T-cell (primary cell): ENCODE results near the gene ZNF664. TPM values are rescaled to one million over a fixed set of nuclear protein-coding genes. Genes with fewer than 3 reads are reported as not detected.

Source experiments
- ATAC-seq, 4 experiments: fragments of 200-7000 bp in 3 of 4; fragments of 150-1000 bp in 1 of 4; cut with Tn5 transposase; replicated peaks in 1 of 4; 1 replicate in 3 of 4; 2 replicates in 1 of 4; pipeline ENCODE4 v1.10.0; 2021; ENCODE audit warnings: moderate library complexity in 3 of 4, mild to moderate bottlenecking in 2 of 4, moderate number of reproducible peaks in 1 of 4
- CTCF ChIA-PET, 2 donors: fragments of 300-600 bp; sonication (Branson Sonifier 250); formaldehyde crosslinking; loops; one replicate each; lab custom pipeline; 2022; ENCODE audit warnings: antibody characterized with exemption in 2 of 2; lab: Charles Lee
- POLR2A ChIA-PET, 2 donors: fragments of 300-600 bp; sonication (Branson Sonifier 250); formaldehyde crosslinking; loops; one replicate each; lab custom pipeline; 2022; ENCODE audit warnings: antibody characterized with exemption in 2 of 2; lab: Charles Lee
- DNase-seq, 35 experiments: peaks; one replicate each; pipeline versions ENCODE4 v3.0.0 to v3.0.0-alpha.2; 2013 to 2023
- H3K27ac ChIP-seq: one replicate; pipeline ENCODE4 v1.5.1; 2013; ENCODE audit warnings: low read length
- H3K27me3 ChIP-seq, 2 experiments: replicated peaks in 1 of 2; 1 replicate in 1 of 2; 2 replicates in 1 of 2; pipeline versions ENCODE4 v1.6.1 to v1.7.0; 2013; ENCODE audit warnings: low read length in 1 of 2, mixed read lengths in 1 of 2; ENCODE audit not compliant: control insufficient read depth in 2 of 2, insufficient read depth in 2 of 2; ENCODE audit errors: extremely low read depth in 1 of 2
- H3K36me3 ChIP-seq, 2 donors: 1 replicate in 1 of 2; 2 replicates in 1 of 2; pipeline versions ENCODE4 v1.6.1 to v1.7.0; 2013; ENCODE audit warnings: low read length in 1 of 2; ENCODE audit not compliant: control insufficient read depth in 2 of 2, insufficient read depth in 1 of 2; ENCODE audit errors: extremely low read depth in 1 of 2
- H3K4me1 ChIP-seq, 2 experiments: 1 replicate in 1 of 2; 2 replicates in 1 of 2; pipeline versions ENCODE4 v1.6.1 to v1.7.0; 2013; ENCODE audit warnings: low read length in 2 of 2, mixed read lengths in 1 of 2; ENCODE audit not compliant: insufficient read depth in 2 of 2, control insufficient read depth in 1 of 2; ENCODE audit errors: extremely low read depth in 1 of 2
- H3K4me3 ChIP-seq, 2 donors: 1 replicate in 1 of 2; 2 replicates in 1 of 2; pipeline versions ENCODE4 v1.5.1 to v1.7.0; 2013; ENCODE audit warnings: mild to moderate bottlenecking in 2 of 2, low read length in 1 of 2, moderate library complexity in 1 of 2; ENCODE audit not compliant: control insufficient read depth in 1 of 2; ENCODE audit errors: extremely low read depth in 1 of 2
- H3K9me3 ChIP-seq: 2 replicates; pipeline ENCODE4 v1.7.0; 2013
- H3K27ac Mint-ChIP-seq, 2 donors: one replicate each; pipeline ENCODE4 v1.8.0; 2020 to 2021; ENCODE audit warnings: mild to moderate bottlenecking in 2 of 2, mixed read lengths in 2 of 2
- H3K27me3 Mint-ChIP-seq, 2 donors: one replicate each; pipeline ENCODE4 v1.8.0; 2021 to 2022; ENCODE audit warnings: mixed read lengths in 2 of 2
- H3K36me3 Mint-ChIP-seq: one replicate; pipeline ENCODE4 v1.8.0; 2021; ENCODE audit warnings: mixed read lengths
- H3K4me1 Mint-ChIP-seq, 3 donors: one replicate each; pipeline ENCODE4 v1.8.0; 2020 to 2022; ENCODE audit warnings: mixed read lengths in 3 of 3, mild to moderate bottlenecking in 1 of 3
- H3K4me3 Mint-ChIP-seq, 3 donors: one replicate each; pipeline ENCODE4 v1.8.0; 2020 to 2022; ENCODE audit warnings: mild to moderate bottlenecking in 3 of 3, mixed read lengths in 3 of 3, moderate library complexity in 3 of 3
- H3K9me3 Mint-ChIP-seq, 3 donors: one replicate each; pipeline ENCODE4 v1.8.0; 2020 to 2022; ENCODE audit warnings: mixed read lengths in 3 of 3
- WGBS: methylation state at CpG from one replicate; pipeline ENCODE4 v1.1.5; 2013; ENCODE audit warnings: missing lambda C conversion rate; ENCODE audit not compliant: insufficient coverage; 5-methylcytosine and 5-hydroxymethylcytosine counted together
- total RNA-seq, 35 experiments: library from RNA in 6 of 35; stranded (reverse) in 6 of 35; fragments of 120-200 nt in 1 of 35; gene quantifications; one replicate each; pipeline versions ENCODE4 v1.2.1 to v1.2.4 and lab custom pipeline; 2013 to 2026

The ZNF664 gene
- total RNA-seq, 5 donors from 2014 or later (not counting 1 experiment from before 2014, with no cell fraction given) = 30.6 to 58.2 (median 56.1) TPM

DNA sequence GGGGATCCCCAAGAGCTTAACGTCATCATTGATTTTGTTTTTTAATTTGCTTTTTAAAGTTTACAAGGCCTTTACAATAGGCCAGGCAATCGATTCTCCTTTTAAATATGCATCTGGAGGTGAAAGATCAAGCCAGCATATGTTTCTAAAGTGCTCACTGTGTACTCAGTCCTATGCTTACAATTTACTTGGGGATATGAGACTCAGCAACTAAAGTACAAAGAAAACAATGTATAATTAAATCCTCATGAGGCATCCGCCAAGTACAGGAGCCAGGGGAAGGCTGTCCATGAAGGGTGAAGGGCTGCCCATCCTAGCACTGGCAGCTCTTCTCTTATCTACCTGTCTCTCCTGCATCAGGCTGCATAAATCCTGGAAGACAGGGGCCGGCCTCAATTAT, 12.2 kb upstream of the ZNF664 start:
- ATAC-seq = no peak
- Histone ChIP-seq H3K27ac (no peak overlapping the region), H3K4me3 (no peak overlapping the region), H3K4me1 (peaks cover 0 to 2% of the 10 kb centered on the region in 2 experiments), H3K36me3 (peaks cover 0 to 3% of the 10 kb centered on the region in 2 donors), H3K27me3 (no peaks in the 10 kb centered on the region), H3K9me3 (no peaks in the 10 kb centered on the region)
- no peak for DNase-seq
- CTCF ChIA-PET = no interaction called here
- POLR2A ChIA-PET = no interaction called here
- Mint-ChIP-seq H3K4me1 (peaks cover 5 to 14% (median 7%) of the 10 kb centered on the region in 3 donors), H3K4me3 (no peak overlapping the region), H3K9me3 (no peaks in the 10 kb centered on the region), H3K36me3 (peaks cover 11% of the 10 kb centered on the region), H3K27me3 (no peaks in the 10 kb centered on the region), H3K27ac (no peak overlapping the region)
- 100% methylated on average over 1 of the region's 4 CpGs for WGBS

DNA sequence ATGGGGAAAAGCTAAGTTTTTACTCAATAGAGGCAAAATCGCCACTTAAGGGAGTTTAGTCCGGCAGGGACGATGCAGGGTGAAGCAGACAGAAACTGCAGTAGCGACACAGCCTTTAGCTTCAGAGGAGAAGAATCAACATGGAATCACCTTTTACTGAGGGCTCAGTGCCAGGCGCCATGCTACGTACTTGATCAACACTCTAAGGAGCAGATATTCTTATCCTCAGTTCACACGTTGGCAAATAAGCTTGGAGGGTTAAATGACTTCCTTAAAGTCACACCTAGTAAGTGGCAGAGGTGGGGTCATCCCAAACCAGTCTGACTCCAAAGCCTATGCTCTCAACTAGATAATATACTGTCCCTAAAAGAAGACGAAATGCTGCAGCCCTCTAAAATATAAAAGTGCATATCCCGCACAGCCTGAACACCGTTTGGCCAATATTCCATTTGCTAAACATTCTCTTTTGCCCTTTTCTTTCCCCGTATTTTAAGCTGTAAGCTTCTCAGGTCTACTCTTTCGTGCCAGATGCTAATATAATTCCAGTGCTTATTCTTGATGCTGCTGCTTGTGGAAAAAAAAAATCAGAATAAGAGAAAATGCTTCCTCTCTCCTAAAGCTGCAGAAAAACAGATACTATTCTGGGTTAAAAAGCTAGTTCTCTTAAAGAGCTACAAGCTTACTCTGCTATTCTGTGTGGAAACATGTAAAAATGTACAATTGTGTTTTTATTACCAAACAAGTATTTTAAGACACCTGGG, 11.2 kb upstream of the ZNF664 start:
- H3K27ac ChIP-seq = no peak overlapping the region
- ATAC-seq = no peak
- Mint-ChIP-seq H3K9me3 (no peaks in the 10 kb centered on the region), H3K27ac (no peak overlapping the region), H3K4me1 (peaks cover 5 to 14% (median 7%) of the 10 kb centered on the region in 3 donors), H3K4me3 (no peak overlapping the region), H3K36me3 (peaks cover 11% of the 10 kb centered on the region), H3K27me3 (no peaks in the 10 kb centered on the region)
- no peaks in the 10 kb centered on the region for H3K9me3 ChIP-seq
- peaks cover 0 to 2% of the 10 kb centered on the region in 2 experiments for H3K4me1 ChIP-seq
- ChIA-PET CTCF (no interaction called here), POLR2A (interaction anchor here in 1 of 2 donors (0.6 to 1.1 kb wide), 2 partner anchors 10 to 30 kb away, joined by 3 read pairs; no protein-coding TSS in a partner anchor)
- WGBS = 100% methylated on average over 7 of the region's 12 CpGs
- H3K27me3 ChIP-seq = no peaks in the 10 kb centered on the region
- DNase-seq = no peak
- peaks cover 0 to 3% of the 10 kb centered on the region in 2 donors for H3K36me3 ChIP-seq
- no peak overlapping the region for H3K4me3 ChIP-seq

DNA sequence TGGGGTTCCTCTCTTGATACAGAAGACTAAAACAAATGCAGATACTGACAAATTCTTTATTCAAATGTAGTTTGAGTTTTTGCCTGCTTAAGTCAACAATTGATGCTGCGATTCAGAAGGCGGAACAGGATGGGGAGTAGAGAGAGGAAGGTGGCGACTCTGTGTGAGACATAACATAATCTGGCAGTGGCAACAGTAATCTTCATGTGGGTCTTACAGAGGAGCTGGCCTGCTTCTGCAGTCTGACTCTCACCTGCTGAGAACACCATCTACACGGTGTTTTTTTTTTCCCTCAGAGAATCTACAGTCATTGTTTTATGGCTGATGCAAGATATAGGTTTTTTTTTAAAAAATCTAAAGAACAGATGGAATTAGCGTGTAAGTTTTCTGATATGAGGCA, 10.5 kb upstream of the ZNF664 start:
- H3K27me3 Mint-ChIP-seq = no peaks in the 10 kb centered on the region
- H3K9me3 Mint-ChIP-seq = no peaks in the 10 kb centered on the region
- H3K4me3 ChIP-seq = no peak overlapping the region
- H3K27ac ChIP-seq = no peak overlapping the region
- no peak overlapping the region for H3K27ac Mint-ChIP-seq
- H3K27me3 ChIP-seq = no peaks in the 10 kb centered on the region
- peaks cover 0 to 2% of the 10 kb centered on the region in 2 experiments for H3K4me1 ChIP-seq
- ChIA-PET POLR2A (interaction anchor here in 1 of 2 donors (1.1 kb wide), 1 partner anchor 9 kb away, joined by 3 read pairs; no protein-coding TSS in a partner anchor), CTCF (no interaction called here)
- H3K36me3 Mint-ChIP-seq = peaks cover 11% of the 10 kb centered on the region
- no peak overlapping the region for H3K4me3 Mint-ChIP-seq
- peaks cover 0 to 3% of the 10 kb centered on the region in 2 donors for H3K36me3 ChIP-seq
- H3K9me3 ChIP-seq = no peaks in the 10 kb centered on the region
- H3K4me1 Mint-ChIP-seq = peaks cover 7 to 16% (median 9%) of the 10 kb centered on the region in 3 donors
- DNase-seq (no peak), ATAC-seq (no peak)
- WGBS = 100% methylated on average over 2 of the region's 5 CpGs

DNA sequence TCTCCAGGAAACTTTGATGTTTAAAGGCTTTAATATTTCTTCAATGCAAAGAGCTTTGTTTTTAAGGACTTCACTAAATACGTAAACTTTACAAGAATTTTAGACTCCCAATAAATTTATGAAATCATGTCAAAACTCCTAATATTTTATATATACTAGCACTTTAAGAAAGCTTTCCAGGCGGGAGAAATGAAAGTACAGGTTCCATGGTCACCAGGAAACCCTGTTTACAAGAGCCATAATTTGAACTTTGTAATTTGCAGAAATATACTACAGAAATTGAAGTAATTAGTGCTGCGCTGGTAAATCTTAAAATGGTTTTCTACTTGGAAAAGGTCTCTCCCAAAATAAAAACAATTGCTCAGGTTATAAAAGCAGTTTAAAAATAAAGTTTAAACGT, 9.2 kb upstream of the ZNF664 start:
- H3K9me3 ChIP-seq = no peaks in the 10 kb centered on the region
- Mint-ChIP-seq H3K4me3 (no peak overlapping the region), H3K27ac (no peak overlapping the region), H3K9me3 (no peaks in the 10 kb centered on the region), H3K36me3 (peaks cover 11% of the 10 kb centered on the region), H3K4me1 (peaks cover 7 to 19% (median 11%) of the 10 kb centered on the region in 3 donors), H3K27me3 (no peaks in the 10 kb centered on the region)
- peaks cover 0 to 3% of the 10 kb centered on the region in 2 donors for H3K36me3 ChIP-seq
- H3K4me1 ChIP-seq = peaks cover 0 to 2% of the 10 kb centered on the region in 2 experiments
- WGBS = no CpG with 5 or more reads among the region's 4 CpGs
- ChIA-PET CTCF (interaction anchor here in 1 of 2 donors (1.2 kb wide), 1 partner anchor 8 kb away, joined by 3 read pairs; no protein-coding TSS in a partner anchor), POLR2A (interaction anchor here in 1 of 2 donors (0.5 kb wide), 1 partner anchor 12 kb away, joined by 3 read pairs; no protein-coding TSS in a partner anchor)
- ATAC-seq (no peak), DNase-seq (no peak)
- no peaks in the 10 kb centered on the region for H3K27me3 ChIP-seq
- H3K4me3 ChIP-seq = no peak overlapping the region
- no peak overlapping the region for H3K27ac ChIP-seq

DNA sequence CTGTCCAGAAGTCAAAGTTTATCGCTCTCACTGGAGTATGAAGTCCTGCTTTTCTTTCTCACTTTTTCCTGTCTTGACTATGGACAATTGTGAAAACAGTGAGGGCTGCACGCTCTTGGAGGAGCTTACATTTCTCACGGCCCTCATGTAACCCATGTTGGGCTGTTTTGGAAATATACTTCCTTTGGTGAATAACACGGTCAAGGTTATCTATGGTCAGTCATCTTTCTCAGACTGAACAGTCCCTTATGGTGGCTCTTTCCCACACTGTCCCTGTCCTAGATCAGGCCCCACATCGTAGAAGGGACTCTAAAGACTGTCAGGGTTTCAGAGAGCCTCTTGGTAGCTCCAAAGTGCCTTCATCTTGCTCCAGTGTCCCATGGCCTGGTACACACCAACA, 7.6 kb upstream of the ZNF664 start:
- DNase-seq (no peak), ATAC-seq (no peak)
- Mint-ChIP-seq H3K4me1 (peaks cover 7 to 30% (median 20%) of the 10 kb centered on the region in 3 donors), H3K36me3 (peaks cover 6% of the 10 kb centered on the region), H3K9me3 (no peaks in the 10 kb centered on the region), H3K27ac (no peak overlapping the region), H3K27me3 (no peaks in the 10 kb centered on the region), H3K4me3 (no peak overlapping the region)
- peaks cover 0 to 4% of the 10 kb centered on the region in 2 donors for H3K36me3 ChIP-seq
- WGBS = 89% methylated on average over 3 of the region's 5 CpGs
- no peaks in the 10 kb centered on the region for H3K27me3 ChIP-seq
- no peak overlapping the region for H3K27ac ChIP-seq
- H3K9me3 ChIP-seq = no peaks in the 10 kb centered on the region
- ChIA-PET POLR2A (no interaction called here), CTCF (interaction anchor here in 1 of 2 donors (0.6 kb wide), 1 partner anchor 107 kb away, joined by 3 read pairs; no protein-coding TSS in a partner anchor)
- H3K4me1 ChIP-seq = peaks cover 0 to 2% of the 10 kb centered on the region in 2 experiments
- no peak overlapping the region for H3K4me3 ChIP-seq

DNA sequence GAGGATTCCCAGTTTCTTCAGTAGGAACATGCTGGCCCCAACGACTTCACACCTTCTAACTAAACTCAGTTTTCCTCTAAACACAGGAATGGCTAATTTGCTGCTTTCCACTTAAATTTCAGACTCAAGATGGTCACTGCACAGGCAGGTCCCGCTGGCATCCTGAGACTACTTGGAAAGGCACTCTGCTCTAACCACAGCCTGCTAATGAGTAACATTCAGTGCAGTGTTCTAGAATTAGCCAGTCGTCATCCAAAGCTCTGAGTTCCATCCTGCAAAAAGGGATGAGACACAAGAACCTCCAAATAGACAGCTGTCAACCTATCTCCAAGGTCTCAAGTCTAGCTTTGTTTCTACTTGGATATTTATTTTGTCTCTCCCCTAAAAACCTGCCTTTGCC, 6.4 kb upstream of the ZNF664 start:
- ChIA-PET POLR2A (no interaction called here), CTCF (no interaction called here)
- no peaks in the 10 kb centered on the region for H3K27me3 ChIP-seq
- Mint-ChIP-seq H3K36me3 (peaks cover 6% of the 10 kb centered on the region), H3K27ac (no peak overlapping the region), H3K9me3 (no peaks in the 10 kb centered on the region), H3K27me3 (no peaks in the 10 kb centered on the region), H3K4me3 (no peak overlapping the region), H3K4me1 (peaks cover 14 to 38% (median 31%) of the 10 kb centered on the region in 3 donors)
- H3K4me1 ChIP-seq = peaks cover 2 to 6% of the 10 kb centered on the region in 2 experiments
- 79% methylated on average over 2 of the region's 3 CpGs for WGBS
- no peak overlapping the region for H3K4me3 ChIP-seq
- peaks cover 0 to 4% of the 10 kb centered on the region in 2 donors for H3K36me3 ChIP-seq
- DNase-seq = no peak
- no peak for ATAC-seq
- H3K9me3 ChIP-seq = no peaks in the 10 kb centered on the region
- no peak overlapping the region for H3K27ac ChIP-seq
